ENCODE measurements around the gene PLAAT5.
A peak's percentile ranks its signal among the peaks of the same experiment; 100 is the strongest.
"Not testable (repeated sequence)": the region's sequence is repeated elsewhere in the genome, so short reads cannot be mapped to it uniquely, and the experiment has no call there.

PLAAT5 gene

GRCh38 chr11:63490551-63491239 is at the start of gene PLAAT5:
Gene PLAAT5 (minus strand): TSS chr11:63491167. CDS start chr11:63491034, 133 bp downstream.
- no peak for DNase-seq

GRCh38 chr11:63537293-63538101 is 46.5 kb upstream of the PLAAT5 start:
- no peak for DNase-seq

- peak in 1 of 2 donors; percentile 51 for DNase-seq
These were observed 45.8 kb upstream of the PLAAT5 start, which contains the start of gene PLAAT4 for GRCh38 chr11:63536669-63537292. Gene PLAAT4 (plus strand): TSS chr11:63536808. CDS start chr11:63536869, 61 bp downstream.

- DNase-seq = peak in 1 of 2 donors; percentile 28
These were observed 44.8 kb upstream of the PLAAT5 start for GRCh38 chr11:63535734-63536133.

- no peak for DNase-seq
These were observed 44.0 kb upstream of the PLAAT5 start for GRCh38 chr11:63534895-63535461.

- DNase-seq = no peak
These were observed 43.1 kb upstream of the PLAAT5 start for GRCh38 chr11:63534076-63534475.

GRCh38 chr11:63532799-63533475 is 42.0 kb upstream of the PLAAT5 start:
- no peak for DNase-seq

DNA sequence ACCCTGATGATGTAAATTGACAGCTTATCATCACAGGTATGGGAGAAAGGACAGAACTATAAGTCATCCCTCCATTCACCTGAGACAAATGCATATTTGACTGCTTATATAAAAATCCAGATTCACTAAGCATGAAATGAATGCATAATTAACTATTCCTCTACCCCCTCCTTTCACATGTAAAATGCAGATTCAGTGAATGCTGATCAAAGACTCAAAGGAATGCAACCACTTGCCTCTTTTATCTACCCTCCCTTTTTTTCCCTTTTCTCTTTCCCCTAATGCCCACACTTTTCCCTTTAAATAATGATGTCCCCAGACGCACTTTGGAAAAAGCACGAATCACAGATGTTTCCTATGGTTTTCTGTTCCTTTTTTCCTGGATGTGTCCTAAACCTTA is 41.1 kb upstream of the PLAAT5 start:
- DNase-seq = no peak

DNA sequence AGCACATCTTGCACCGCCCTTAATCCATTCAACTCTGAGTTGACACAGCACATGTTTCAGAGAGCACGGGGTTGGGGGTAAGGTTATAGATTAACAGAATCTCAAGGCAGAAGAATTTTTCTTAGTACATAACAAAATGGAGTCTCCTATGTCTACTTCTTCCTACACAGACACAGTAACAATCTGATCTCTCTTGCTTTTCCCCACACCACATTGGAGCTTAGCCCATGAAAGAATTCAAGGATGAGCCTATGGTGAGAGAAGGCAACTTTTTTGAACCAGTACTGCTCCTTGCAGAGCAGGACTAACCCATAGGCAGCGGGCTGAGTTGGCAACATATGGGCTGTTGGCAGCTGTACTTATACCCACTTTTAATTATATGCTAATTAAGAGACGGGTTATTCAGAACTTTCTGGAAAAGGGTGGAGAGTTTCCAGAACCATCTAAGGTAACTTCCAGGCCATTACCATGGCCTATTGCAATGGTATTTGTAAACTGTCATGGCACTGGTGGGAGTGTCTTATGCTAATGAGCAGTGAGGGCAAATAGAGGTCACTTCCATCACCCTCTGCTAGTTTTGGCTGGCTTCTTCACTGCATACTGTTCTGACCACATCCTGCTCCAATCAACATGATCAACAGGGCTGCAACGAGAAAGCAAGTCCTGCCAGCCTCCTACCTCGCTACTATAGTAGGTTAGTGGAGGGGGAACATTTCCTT is 40.3 kb upstream of the PLAAT5 start:
- DNase-seq = peak in 1 of 2 donors; percentile 48

GRCh38 chr11:63530021-63530420 is 39.1 kb upstream of the PLAAT5 start:
- no peak for DNase-seq

DNA sequence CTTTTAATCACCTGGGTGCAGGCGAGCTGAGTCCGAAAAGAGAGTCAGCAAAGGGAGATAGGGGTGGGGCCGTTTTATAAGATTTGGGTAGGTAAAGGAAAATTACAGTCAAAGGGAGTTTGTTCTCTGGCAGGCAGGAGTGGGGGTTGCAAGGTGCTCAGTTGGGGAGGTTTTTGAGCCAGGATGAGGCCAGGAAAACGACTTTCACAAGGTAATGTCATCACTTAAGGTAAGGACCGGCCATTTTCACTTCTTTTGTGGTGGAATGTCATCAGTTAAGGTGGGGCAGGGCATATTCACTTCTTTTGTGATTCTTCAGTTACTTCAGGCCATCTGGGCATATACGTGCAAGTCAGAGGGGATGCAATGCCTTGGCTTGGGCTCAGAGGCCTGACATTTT is 38.4 kb upstream of the PLAAT5 start:
- not testable (repeated sequence) for DNase-seq

DNA sequence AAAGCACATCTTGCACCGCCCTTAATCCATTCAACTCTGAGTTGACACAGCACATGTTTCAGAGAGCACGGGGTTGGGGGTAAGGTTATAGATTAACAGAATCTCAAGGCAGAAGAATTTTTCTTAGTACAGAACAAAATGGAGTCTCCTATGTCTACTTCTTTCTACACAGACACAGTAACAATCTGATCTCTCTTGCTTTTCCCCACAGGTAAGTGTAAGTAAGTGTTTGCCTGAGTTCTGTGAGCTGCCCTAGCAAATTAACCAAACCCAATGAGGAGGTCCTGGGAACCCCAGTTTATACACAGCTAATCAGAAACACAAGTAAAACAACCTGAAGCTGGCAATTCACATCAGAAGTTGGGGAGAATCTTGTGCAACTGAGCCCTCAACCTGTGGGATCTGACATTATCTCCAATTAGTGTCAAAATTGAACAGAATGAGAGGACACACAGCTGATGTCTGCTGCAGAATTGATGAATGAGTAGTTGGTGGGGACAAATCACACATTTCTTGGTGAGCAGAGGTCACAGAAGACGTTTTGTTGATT is 37.8 kb upstream of the PLAAT5 start:
- not testable (repeated sequence) for DNase-seq

DNA sequence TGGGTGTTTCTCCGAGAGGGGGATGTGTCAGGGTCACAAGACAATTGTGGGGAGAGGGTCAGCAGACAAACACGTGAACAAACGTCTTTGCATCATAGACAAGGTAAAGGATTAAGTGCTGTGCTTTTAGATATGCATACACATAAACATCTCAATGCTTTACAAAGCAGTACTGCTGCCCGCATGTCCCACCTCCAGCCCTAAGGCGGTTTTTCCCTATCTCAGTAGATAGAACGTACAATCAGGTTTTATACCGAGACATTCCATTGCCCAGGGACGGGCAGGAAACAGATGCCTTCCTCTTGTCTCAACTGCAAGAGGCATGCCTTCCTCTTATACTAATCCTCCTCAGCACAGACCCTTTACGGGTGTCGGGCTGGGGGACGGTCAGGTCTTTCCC is 37.2 kb upstream of the PLAAT5 start:
- not testable (repeated sequence) for DNase-seq

- DNase-seq = no peak
These were observed 36.7 kb upstream of the PLAAT5 start for GRCh38 chr11:63527667-63528066.

DNA sequence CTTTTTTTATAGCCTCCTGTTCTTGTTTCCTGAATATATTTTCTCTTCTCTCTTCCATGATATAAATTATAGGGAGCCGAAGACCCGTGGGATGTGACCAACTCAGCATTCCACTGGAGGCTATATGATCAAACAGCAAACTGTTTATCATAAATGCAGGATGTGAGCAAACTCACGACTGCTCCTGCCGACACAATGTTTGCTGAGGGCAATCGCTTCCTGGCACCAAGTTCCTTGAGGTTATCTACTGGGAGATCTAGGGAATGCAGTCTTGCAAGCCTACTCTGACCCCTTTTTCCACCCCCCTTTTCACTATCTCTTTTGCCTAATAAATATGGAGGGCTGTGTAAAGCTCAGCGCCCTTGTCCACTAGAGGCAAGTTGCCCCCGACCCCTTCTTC is 32.2 kb upstream of the PLAAT5 start:
- DNase-seq = no peak

DNA sequence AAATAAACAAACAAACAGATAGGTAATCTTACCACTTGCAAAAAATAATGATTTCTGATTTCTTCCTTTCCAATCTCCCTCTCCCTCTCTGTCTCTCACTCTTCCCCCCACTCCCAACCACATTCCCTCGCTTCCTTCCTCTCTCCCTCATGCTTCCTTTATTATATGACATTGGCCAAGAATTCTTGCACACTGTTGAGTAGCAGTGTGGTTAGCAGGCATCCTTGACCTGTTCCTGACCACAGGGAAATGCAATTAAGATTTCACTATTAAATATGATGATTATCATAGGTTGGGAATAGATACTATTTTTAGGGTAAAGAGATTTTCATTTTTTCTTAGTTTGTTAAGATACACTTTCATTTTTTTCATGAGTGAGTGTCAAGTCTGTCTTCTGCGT is 30.9 kb upstream of the PLAAT5 start:
- no peak for DNase-seq

- DNase-seq = no peak
These were observed 29.7 kb upstream of the PLAAT5 start for GRCh38 chr11:63520606-63521170.

DNA sequence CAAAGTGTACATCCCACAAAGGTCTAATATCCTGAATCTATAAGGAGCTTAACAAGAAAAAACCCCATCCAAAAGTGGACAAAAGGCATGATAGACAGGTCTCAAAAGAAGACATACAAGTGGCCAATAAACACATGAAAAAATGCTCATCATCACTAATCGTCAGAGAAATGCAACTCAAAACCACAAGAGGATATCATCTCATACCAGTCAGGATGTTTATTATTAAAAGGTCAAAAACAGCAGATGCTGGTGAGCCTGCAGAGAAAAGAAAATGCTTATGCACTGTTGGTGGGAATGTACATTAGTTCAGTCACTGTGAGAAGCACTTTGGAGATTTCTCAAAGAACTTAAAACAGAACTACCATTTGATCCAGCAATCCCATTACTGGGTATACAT is 27.6 kb upstream of the PLAAT5 start:
- DNase-seq = peak in 1 of 2 donors; percentile 43

GRCh38 chr11:63517156-63517555 is 26.2 kb upstream of the PLAAT5 start:
- no peak for DNase-seq

DNA sequence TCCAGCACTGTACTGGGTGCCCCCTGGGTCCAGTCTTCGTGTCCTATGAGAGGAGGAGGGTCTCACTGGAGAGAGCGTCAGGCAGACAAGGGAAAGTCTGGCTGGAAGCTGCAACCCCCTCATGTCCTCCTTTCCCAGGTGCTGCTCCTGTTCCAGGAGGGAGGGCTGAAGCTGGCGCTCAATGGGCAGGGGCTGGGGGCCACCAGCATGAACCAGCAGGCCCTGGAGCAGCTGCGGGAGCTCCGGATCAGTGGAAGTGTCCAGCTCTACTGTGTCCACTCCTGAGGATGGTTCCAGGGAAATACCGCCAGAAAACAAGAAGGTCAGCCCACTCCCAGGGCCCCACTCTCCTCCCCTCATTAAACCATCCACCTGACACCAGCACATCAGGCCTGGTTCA is 25.1 kb upstream of the PLAAT5 start:
- no peak for DNase-seq

GRCh38 chr11:63512816-63513215 is 21.8 kb upstream of the PLAAT5 start:
- no peak for DNase-seq
